Activated naive CD8-positive, alpha-beta T cell treated with anti-CD3 and anti-CD28 coated beads, Interleukin-2, amount 50 U/mL, for 16 hours (primary cell): Measurements from ENCODE around the gene RAB34.

Experiments
- DNase-seq: peaks from one replicate; pipeline ENCODE4 v3.0.0-alpha.2; 2020; ENCODE audit warnings: low read depth, low spot score

Gene RAB34

GRCh38 chr17:28712032-28712704 lies 5.5 kb downstream of the RAB34 start:
- DNase-seq, result peak; percentile 32

- no peak for DNase-seq
Observed at GRCh38 chr17:28711723-28712031, 6.0 kb downstream of the RAB34 start, which contains the start of gene PROCA1. Gene PROCA1, minus strand, starts transcription at chr17:28711888. Its CDS starts 228 bp downstream, at chr17:28711660.

GRCh38 chr17:28710861-28711722 lies 6.6 kb downstream of the RAB34 start:
- DNase-seq, result peak; percentile 75

- DNase-seq, result no peak
Observed at GRCh38 chr17:28707339-28707720, 10.3 kb downstream of the RAB34 start.

GRCh38 chr17:28706471-28707338 lies 11.0 kb downstream of the RAB34 start:
- no peak for DNase-seq

- DNase-seq, result no peak
Observed at GRCh38 chr17:28705728-28706334, 11.8 kb downstream of the RAB34 start.

- no peak for DNase-seq
Observed at GRCh38 chr17:28705074-28705659, 12.5 kb downstream of the RAB34 start.

- DNase-seq, result no peak
Observed at GRCh38 chr17:28704219-28704858, 13.3 kb downstream of the RAB34 start.

- DNase-seq, result no peak
Observed at GRCh38 chr17:28703552-28704218, 14.0 kb downstream of the RAB34 start.

GRCh38 chr17:28702752-28703150 lies 14.9 kb downstream of the RAB34 start:
- no peak for DNase-seq

GRCh38 chr17:28702026-28702751 lies 15.5 kb downstream of the RAB34 start:
- no peak for DNase-seq

GRCh38 chr17:28700830-28701492 lies 16.7 kb downstream of the RAB34 start:
- no peak for DNase-seq

- DNase-seq, result no peak
Observed at GRCh38 chr17:28700278-28700677, 17.4 kb downstream of the RAB34 start.

- DNase-seq, result no peak
Observed at GRCh38 chr17:28698253-28698941, 19.3 kb downstream of the RAB34 start.

- DNase-seq, result no peak
Observed at GRCh38 chr17:28693869-28694268, 23.8 kb downstream of the RAB34 start.

- DNase-seq, result no peak
Observed at GRCh38 chr17:28689011-28689410, 28.7 kb downstream of the RAB34 start.

- no peak for DNase-seq
Observed at GRCh38 chr17:28688481-28688880, 29.2 kb downstream of the RAB34 start.

GRCh38 chr17:28686296-28686695 lies 31.4 kb downstream of the RAB34 start:
- DNase-seq, result no peak
